ENCODE data around the gene MRPL44.

GRCh38 chr2:223970343-223971128 lies 13.3 kb downstream of the MRPL44 start:
- TF ChIP-seq CTCF (IDR thresholded peaks at IDR 0.05; ENCODE audit: low read depth, low read length) = peak; percentile 79
- no peak for TF ChIP-seq EZH2phosphoT487 (IDR thresholded peaks at IDR 0.05; ENCODE audit: low read depth)

All from OCI-LY3 (cell line).